GM12878 (cell line): ENCODE measurements around the gene ADAP1. TPM values are rescaled to one million over a fixed set of nuclear protein-coding genes. Genes with fewer than 3 reads are reported as not detected.
"Not testable (repeated sequence)": the region's sequence is repeated elsewhere in the genome, so short reads cannot be mapped to it uniquely, and the experiment has no call there.

Experiments used
- ATAC-seq: fragments of 200-7000 bp; cut with Tn5 transposase; 3 replicates; pipeline ENCODE4 v1.9.1; 2020; ENCODE audit warnings: mild to moderate bottlenecking, moderate library complexity
- BruUV-seq: library from RNA; stranded (reverse); fragments of 400-500 nt; replicated peaks from 2 replicates; lab custom pipeline; 2021; lab: Mats Ljungman, UMichigan
- CTCF ChIA-PET: fragments of 300-600 bp; sonication (Branson Sonifier 250); formaldehyde crosslinking; extraction: SDS; loops from one replicate; lab custom pipeline; 2021; ENCODE audit warnings: inconsistent platforms; lab: Yijun Ruan, JAX
- POLR2A ChIA-PET: fragments of 350-600 bp; formaldehyde crosslinking; extraction: SDS; loops from one replicate; lab custom pipeline; 2021; ENCODE audit warnings: inconsistent platforms; lab: Charles Lee
- RAD21 ChIA-PET: fragments of 300-600 bp; sonication (Branson Sonifier 250); formaldehyde crosslinking; loops from one replicate; lab custom pipeline; 2023; ENCODE audit warnings: antibody characterized with exemption; ENCODE audit not compliant: unreplicated experiment; lab: Charles Lee
- SMC1A ChIA-PET: fragments of 300-600 bp; sonication (Branson Sonifier 250); formaldehyde crosslinking; loops from one replicate; lab custom pipeline; 2023; ENCODE audit not compliant: unreplicated experiment, uncharacterized antibody; lab: Charles Lee
- DNase-seq: peaks from one replicate; pipeline ENCODE4 v3.0.0-alpha.2; 2011; ENCODE audit warnings: low read depth, low spot score
- FAIRE-seq: peaks from 3 replicates; lab custom pipeline; 2011; peaks lifted over from hg19 to GRCh38; lab: Jason Lieb, UNC
- H2AFZ ChIP-seq: 2 replicates; pipeline ENCODE4 v1.6.0; 2011; ENCODE audit warnings: low read depth, low read length, control low read depth; ENCODE audit not compliant: control insufficient read depth
- H3K27ac ChIP-seq: 2 replicates; pipeline ENCODE4 v1.5.1; 2011; ENCODE audit warnings: control low read depth; ENCODE audit not compliant: control insufficient read depth, insufficient read depth
- H3K27me3 ChIP-seq, 2 experiments: replicated peaks in 1 of 2; 2 replicates each; pipeline versions ENCODE4 v1.6.0 to v1.6.1; 2011; ENCODE audit warnings: low read length in 1 of 2; ENCODE audit not compliant: control insufficient read depth in 2 of 2, insufficient read depth in 2 of 2
- H3K36me3 ChIP-seq, 2 experiments: 2 replicates each; pipeline ENCODE4 v1.5.1; 2011; ENCODE audit warnings: low read length in 1 of 2; ENCODE audit not compliant: control insufficient read depth in 2 of 2, insufficient read depth in 2 of 2
- H3K4me1 ChIP-seq: 2 replicates; pipeline ENCODE4 v1.6.1; 2011; ENCODE audit warnings: mild to moderate bottlenecking, low read length, moderate library complexity, mixed read lengths; ENCODE audit not compliant: control insufficient read depth, insufficient read depth
- H3K4me2 ChIP-seq: 2 replicates; pipeline ENCODE4 v1.6.0; 2011; ENCODE audit warnings: control low read depth; ENCODE audit not compliant: control insufficient read depth, insufficient read depth
- H3K4me3 ChIP-seq: fragments of 200-600 bp; sonication (generic); 2 replicates; pipeline ENCODE4 v1.5.1; 2016
- H3K79me2 ChIP-seq: 2 replicates; pipeline ENCODE4 v1.6.0; 2011; ENCODE audit warnings: low read length; ENCODE audit not compliant: control insufficient read depth, insufficient read depth
- H3K9ac ChIP-seq: 2 replicates; pipeline ENCODE4 v1.8.0; 2011; ENCODE audit warnings: low read length, control low read depth, mixed read lengths; ENCODE audit not compliant: control insufficient read depth, insufficient read depth
- H3K9me3 ChIP-seq: replicated peaks from 3 replicates; pipeline ENCODE4 v1.5.1; 2011; ENCODE audit warnings: mild to moderate bottlenecking, low read length; ENCODE audit not compliant: control insufficient read depth, insufficient read depth
- H4K20me1 ChIP-seq: 2 replicates; pipeline ENCODE4 v1.6.0; 2011; ENCODE audit not compliant: control insufficient read depth, insufficient read depth
- BRCA1 ChIP-seq: IDR thresholded peaks from 2 replicates; pipeline ENCODE4 v1.6.1; 2011; ENCODE audit warnings: low read depth, low read length, improper control_type of control experiment
- CHD4 ChIP-seq: fragments of 200-600 bp; sonication (generic); IDR thresholded peaks from 2 replicates; pipeline ENCODE4 v1.6.1; 2016; ENCODE audit warnings: mild to moderate bottlenecking
- CUX1 ChIP-seq: IDR thresholded peaks from 2 replicates; pipeline ENCODE4 v1.6.1; 2012; ENCODE audit warnings: improper control_type of control experiment, low read depth, low read length; ENCODE audit not compliant: insufficient replicate concordance
- MEF2B ChIP-seq: fragments of 450-650 bp; IDR thresholded peaks from 2 replicates; pipeline ENCODE4 v1.6.1; 2018; ENCODE audit warnings: mild to moderate bottlenecking, moderate library complexity; ENCODE audit not compliant: partially characterized antibody, poor library complexity, severe bottlenecking
- MLLT1 ChIP-seq: fragments of 450-650 bp; IDR thresholded peaks from 2 replicates; pipeline ENCODE4 v1.6.1; 2016; ENCODE audit warnings: mild to moderate bottlenecking
- MTA3 ChIP-seq: IDR thresholded peaks from 2 replicates; pipeline ENCODE4 v1.6.1; 2012; ENCODE audit warnings: low read length, inconsistent platforms, borderline replicate concordance
- MYB ChIP-seq: fragments of 150-350 bp; IDR thresholded peaks from 2 replicates; pipeline ENCODE4 v1.6.1; 2014; ENCODE audit warnings: mild to moderate bottlenecking, low read depth, low read length, borderline replicate concordance
- NR2C2 ChIP-seq: IDR thresholded peaks from 2 replicates; pipeline ENCODE4 v1.6.1; 2011; ENCODE audit warnings: borderline replicate concordance, low read depth; ENCODE audit not compliant: control insufficient read depth, insufficient read length
- RELA ChIP-seq: fragments of 450-650 bp; IDR thresholded peaks from 2 replicates; pipeline ENCODE4 v1.8.0; 2014; ENCODE audit warnings: borderline replicate concordance; ENCODE audit not compliant: partially characterized antibody
- USF1 ChIP-seq: IDR thresholded peaks from 2 replicates; pipeline ENCODE4 v1.6.1; 2011; ENCODE audit warnings: borderline replicate concordance, low read depth, mild to moderate bottlenecking, moderate library complexity, mixed read lengths, low read length; ENCODE audit not compliant: insufficient read depth; ENCODE audit errors: extremely low read length
- ZBED1 ChIP-seq: IDR thresholded peaks from 2 replicates; pipeline ENCODE4 v1.6.1; 2016; ENCODE audit warnings: borderline replicate concordance
- WGBS: methylation state at CpG from one replicate; pipeline ENCODE4 v1.1.6; 2016; ENCODE audit warnings: low lambda C conversion rate; ENCODE audit not compliant: insufficient replicate concordance, insufficient coverage; ENCODE audit errors: missing lambda C conversion rate; 5-methylcytosine and 5-hydroxymethylcytosine counted together
- in situ Hi-C: fragments of 300-500 bp; cut with MboI; formaldehyde crosslinking; loops from 9 replicates; pipeline ENCODE4 v1.14.3; 2018; ENCODE audit warnings: mixed read lengths
- intact Hi-C: fragments of 100-400 bp; cut with micrococcal nuclease; formaldehyde crosslinking; loops from one replicate; pipeline ENCODE4 v1.14.2; 2022; ENCODE audit not compliant: unreplicated experiment
- polyA plus RNA-seq, 11 experiments: library from polyadenylated mRNA; depleted of rRNA in 4 of 11; unstranded in 6 of 11; stranded (reverse) in 5 of 11; fragments of >200 nt; fragmentation: Nextera tagmentation in 4 of 11; fragmentation: Illumina TruSeq in 1 of 11; extraction: Ambion mirVana in 4 of 11; extraction: Trizol in 1 of 11; gene quantifications; 1 replicate in 1 of 11; 2 replicates in 10 of 11; pipeline versions ENCODE4 v1.2.1 to v1.2.3, GENCODE V29; 2011 to 2016; ENCODE audit warnings: inconsistent platforms in 2 of 11, missing spikeins in 2 of 11, low read depth in 1 of 11
- total RNA-seq, 4 experiments: library from RNA; depleted of rRNA in 3 of 4; stranded (reverse); fragments of >200 nt in 3 of 4; fragmentation: Illumina TruSeq in 1 of 4; extraction: Trizol in 1 of 4; gene quantifications; 2 replicates each; pipeline versions ENCODE4 v1.2.1 to v1.2.3, GENCODE V29; 2013 to 2021

The ADAP1 gene
- total and polyA plus RNA-seq, 10 of the 15 experiments (the other 5 are each of a cell fraction or from before 2014, with no cell fraction given): 0.22 to 44.2 (median 22.0) TPM; not detected in 1

DNA sequence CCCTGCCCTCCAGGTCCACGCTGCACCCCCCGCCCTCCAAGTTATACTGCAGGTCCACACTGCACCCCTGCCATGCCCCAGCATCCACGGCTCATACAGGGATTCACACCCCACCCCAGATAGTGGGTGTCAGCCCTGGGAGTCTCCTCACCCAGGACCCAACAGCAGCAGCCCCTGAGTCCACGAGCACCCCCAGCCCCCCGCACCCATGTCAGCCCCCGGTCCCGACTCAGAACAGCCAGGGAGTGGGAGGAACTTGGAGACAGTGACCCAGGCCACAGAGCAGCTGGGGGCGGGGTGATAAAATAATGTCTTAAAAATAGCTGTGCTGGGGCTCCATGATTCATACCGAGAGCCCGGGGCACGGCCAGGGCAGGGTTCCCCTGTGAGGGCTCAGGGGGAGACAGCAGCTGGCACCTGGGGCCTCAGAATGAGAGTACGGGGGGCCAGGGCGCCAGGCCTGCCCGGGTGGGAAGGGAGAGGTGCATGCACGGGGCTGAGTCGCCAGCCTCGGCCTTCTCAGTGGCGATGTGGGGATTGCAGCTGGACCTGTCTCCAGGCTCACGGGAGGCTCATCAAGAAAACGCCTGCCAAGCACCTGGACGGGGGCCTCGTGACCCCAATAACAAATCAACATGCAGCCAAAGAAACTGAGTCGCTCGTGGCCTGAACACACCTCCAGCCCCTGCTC lies 29.8 kb downstream of the ADAP1 start (continued):
- TF ChIP-seq MLLT1 (peak; percentile 82; the same call in 1 of the 2 replicates), MEF2B (peak; percentile 96), RELA (peak; percentile 37), USF1 (peak; percentile 31), CHD4 (no peak), CUX1 (no peak), BRCA1 (no peak), NR2C2 (no peak), MTA3 (peak; percentile 91; the same call in 1 of the 2 replicates), MYB (no peak), ZBED1 (peak; percentile 97)

DNA sequence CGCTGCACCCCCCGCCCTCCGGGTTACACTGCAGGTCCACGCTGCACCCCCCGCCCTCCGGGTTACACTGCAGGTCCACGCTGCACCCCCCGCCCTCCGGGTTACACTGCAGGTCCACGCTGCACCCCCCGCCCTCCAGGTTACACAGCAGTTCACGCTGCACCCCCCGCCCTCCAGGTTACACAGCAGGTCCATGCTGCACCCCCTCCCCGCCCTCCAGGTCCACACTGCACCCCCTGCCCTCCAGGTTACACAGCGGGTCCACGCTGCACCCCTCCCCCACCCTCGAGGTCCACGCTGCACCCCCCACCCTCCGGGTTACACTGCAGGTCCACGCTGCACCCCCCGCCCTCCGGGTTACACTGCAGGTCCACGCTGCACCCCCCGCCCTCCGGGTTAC lies 30.4 kb downstream of the ADAP1 start:
- H3K36me3 ChIP-seq, H3K27me3 ChIP-seq, DNase-seq, H3K9me3 ChIP-seq, in situ Hi-C loops, BruUV-seq, FAIRE-seq, H2AFZ ChIP-seq, H3K4me3 ChIP-seq, ATAC-seq, H3K9ac ChIP-seq, H4K20me1 ChIP-seq, intact Hi-C loops: not testable (repeated sequence)
- 0% methylated on average over 15 of the region's 25 CpGs for WGBS
- H3K79me2 ChIP-seq: peaks cover 11% of the 10 kb centered on the region
- RAD21 ChIA-PET: interaction anchor here (1.1 to 1.7 kb wide), 8 partner anchors 14 to 162 kb away, joined by 3 to 15 read pairs (median 6); no protein-coding TSS in a partner anchor
- H3K4me2 ChIP-seq: peak overlapping the region; percentile 99; the same call in 1 of the 2 replicates
- peaks cover 55% of the 10 kb centered on the region for H3K4me1 ChIP-seq
- POLR2A ChIA-PET: interaction anchor here (0.8 to 2.7 kb wide), 4 partner anchors 14 to 68 kb away, joined by 3 to 13 read pairs (median 4); no protein-coding TSS in a partner anchor
- peak overlapping the region; percentile 99 for H3K27ac ChIP-seq
- CTCF ChIA-PET: interaction anchor here (1.4 to 2.9 kb wide), 2 partner anchors 15 to 51 kb away, joined by 4 to 20 read pairs; partner anchors contain the start of gene COX19
- SMC1A ChIA-PET: interaction anchor here (1.0 to 1.4 kb wide), 4 partner anchors 27 to 55 kb away, joined by 3 to 12 read pairs (median 6); no protein-coding TSS in a partner anchor
